K562 (cell line): ENCODE data around the gene HLF. TPM values are rescaled to one million over a fixed set of nuclear protein-coding genes. Genes with fewer than 3 reads are reported as not detected.

Experiments
- ETV5 ChIP-seq: sonication (generic); formaldehyde crosslinking; IDR thresholded peaks from 2 replicates; pipeline ENCODE4 v1.4.0; 2020; ENCODE audit warnings: low read depth, mild to moderate bottlenecking, missing genetic modification reagents
- HSF4 ChIP-seq: fragments of 250-450 bp; sonication (Bioruptor Pico); IDR thresholded peaks from 2 replicates; pipeline ENCODE4 v2.1.2; 2022; ENCODE audit warnings: mild to moderate bottlenecking, moderate library complexity, borderline replicate concordance
- MAFF ChIP-seq: IDR thresholded peaks from 2 replicates; pipeline ENCODE4 v1.6.1; 2012; ENCODE audit warnings: low read length, improper control_type of control experiment
- NR2C1 ChIP-seq, 2 experiments: fragments of 450-650 bp; IDR thresholded peaks; 2 replicates each; pipeline ENCODE4 v1.6.1; 2017; ENCODE audit warnings: mild to moderate bottlenecking in 2 of 2, antibody characterized with exemption in 1 of 2, inconsistent platforms in 1 of 2, missing compliant biosample characterization in 1 of 2, missing genetic modification characterization in 1 of 2
- ZNF12 ChIP-seq: sonication (generic); formaldehyde crosslinking; IDR thresholded peaks from 2 replicates; pipeline ENCODE4 v1.4.0; 2020; ENCODE audit warnings: mild to moderate bottlenecking, missing genetic modification reagents
- ZNF316 ChIP-seq: fragments of 450-650 bp; IDR thresholded peaks from 2 replicates; pipeline ENCODE4 v1.6.1; 2016
- ZSCAN32 ChIP-seq: fragments of 450-650 bp; formaldehyde crosslinking; IDR thresholded peaks from 2 replicates; pipeline ENCODE4 v1.4.0; 2020; ENCODE audit warnings: mild to moderate bottlenecking, moderate library complexity
- polyA plus RNA-seq, 8 experiments: library from polyadenylated mRNA; depleted of rRNA in 4 of 8; stranded (reverse) in 5 of 8; unstranded in 3 of 8; fragments of >200 nt; fragmentation: Nextera tagmentation in 2 of 8; fragmentation: Illumina TruSeq in 1 of 8; extraction: Ambion mirVana in 2 of 8; extraction: Trizol in 1 of 8; gene quantifications; 2 replicates each; pipeline versions ENCODE4 v1.2.1 to v1.2.3, GENCODE V29; 2011 to 2014; ENCODE audit warnings: inconsistent platforms in 1 of 8, missing spikeins in 1 of 8
- total RNA-seq, 7 experiments: library from RNA; depleted of rRNA in 6 of 7; stranded (reverse); fragments of >200 nt in 6 of 7; fragmentation: Illumina TruSeq in 2 of 7; extraction: Trizol in 2 of 7; gene quantifications; 2 replicates each; pipeline versions ENCODE4 v1.2.1 to v1.2.3, GENCODE V29; 2011 to 2021; ENCODE audit warnings: low replicate concordance in 1 of 7
- TF ChIP-seq, protein P1 (sequence below): sonication (generic); formaldehyde crosslinking; IDR thresholded peaks from 2 replicates; pipeline ENCODE4 v1.8.0; 2023; ENCODE audit warnings: mild to moderate bottlenecking, missing genetic modification reagents
- TF ChIP-seq, protein P2 (sequence below), 2 experiments: fragments of 450-650 bp; conservative IDR thresholded peaks; 2 replicates each; pipeline ENCODE4 v1.6.1; 2017; ENCODE audit warnings: mild to moderate bottlenecking in 2 of 2, moderate library complexity in 2 of 2

The HLF gene
- total and polyA plus RNA-seq, 9 of the 15 experiments (the other 6 are each of a cell fraction or from before 2014, with no cell fraction given), result 0.03 to 0.24 (median 0.09) TPM

DNA sequence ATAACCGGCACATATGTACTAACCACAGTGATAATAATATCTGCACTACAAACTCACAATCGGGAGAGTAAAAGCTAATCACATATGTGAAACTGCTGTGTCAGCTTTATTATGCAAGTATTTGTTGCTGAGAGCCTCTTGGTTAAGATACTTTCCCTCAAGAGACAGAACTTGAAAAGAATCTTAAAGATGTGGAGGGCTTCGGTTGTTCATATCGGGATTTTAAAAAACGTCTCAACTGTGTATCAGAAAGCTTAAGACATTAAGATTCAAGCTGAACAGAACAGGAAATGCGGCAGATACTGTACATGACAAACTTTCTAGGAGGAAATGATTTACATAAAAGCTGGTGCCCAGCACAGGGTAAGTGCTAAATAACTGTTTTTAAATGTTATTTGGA is 27.5 kb upstream of the HLF start (continued):
- TF ChIP-seq, protein P1, sequence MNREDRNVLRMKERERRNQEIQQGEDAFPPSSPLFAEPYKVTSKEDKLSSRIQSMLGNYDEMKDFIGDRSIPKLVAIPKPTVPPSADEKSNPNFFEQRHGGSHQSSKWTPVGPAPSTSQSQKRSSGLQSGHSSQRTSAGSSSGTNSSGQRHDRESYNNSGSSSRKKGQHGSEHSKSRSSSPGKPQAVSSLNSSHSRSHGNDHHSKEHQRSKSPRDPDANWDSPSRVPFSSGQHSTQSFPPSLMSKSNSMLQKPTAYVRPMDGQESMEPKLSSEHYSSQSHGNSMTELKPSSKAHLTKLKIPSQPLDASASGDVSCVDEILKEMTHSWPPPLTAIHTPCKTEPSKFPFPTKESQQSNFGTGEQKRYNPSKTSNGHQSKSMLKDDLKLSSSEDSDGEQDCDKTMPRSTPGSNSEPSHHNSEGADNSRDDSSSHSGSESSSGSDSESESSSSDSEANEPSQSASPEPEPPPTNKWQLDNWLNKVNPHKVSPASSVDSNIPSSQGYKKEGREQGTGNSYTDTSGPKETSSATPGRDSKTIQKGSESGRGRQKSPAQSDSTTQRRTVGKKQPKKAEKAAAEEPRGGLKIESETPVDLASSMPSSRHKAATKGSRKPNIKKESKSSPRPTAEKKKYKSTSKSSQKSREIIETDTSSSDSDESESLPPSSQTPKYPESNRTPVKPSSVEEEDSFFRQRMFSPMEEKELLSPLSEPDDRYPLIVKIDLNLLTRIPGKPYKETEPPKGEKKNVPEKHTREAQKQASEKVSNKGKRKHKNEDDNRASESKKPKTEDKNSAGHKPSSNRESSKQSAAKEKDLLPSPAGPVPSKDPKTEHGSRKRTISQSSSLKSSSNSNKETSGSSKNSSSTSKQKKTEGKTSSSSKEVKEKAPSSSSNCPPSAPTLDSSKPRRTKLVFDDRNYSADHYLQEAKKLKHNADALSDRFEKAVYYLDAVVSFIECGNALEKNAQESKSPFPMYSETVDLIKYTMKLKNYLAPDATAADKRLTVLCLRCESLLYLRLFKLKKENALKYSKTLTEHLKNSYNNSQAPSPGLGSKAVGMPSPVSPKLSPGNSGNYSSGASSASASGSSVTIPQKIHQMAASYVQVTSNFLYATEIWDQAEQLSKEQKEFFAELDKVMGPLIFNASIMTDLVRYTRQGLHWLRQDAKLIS (CRISPR knock-in tag), result no peak
- no peak for TF ChIP-seq ZNF12 (CRISPR knock-in tag)
- TF ChIP-seq ETV5, result no peak
- TF ChIP-seq ZSCAN32 (CRISPR knock-in tag), result no peak
- TF ChIP-seq NR2C1 (IDR thresholded peaks at IDR 0.05), result no peak
- no peak for TF ChIP-seq NR2C1 (tag; IDR thresholded peaks at IDR 0.05)
- TF ChIP-seq ZNF316, result peak; percentile 99
- no peak for TF ChIP-seq HSF4 (CRISPR knock-in tag)
- TF ChIP-seq, protein P2, sequence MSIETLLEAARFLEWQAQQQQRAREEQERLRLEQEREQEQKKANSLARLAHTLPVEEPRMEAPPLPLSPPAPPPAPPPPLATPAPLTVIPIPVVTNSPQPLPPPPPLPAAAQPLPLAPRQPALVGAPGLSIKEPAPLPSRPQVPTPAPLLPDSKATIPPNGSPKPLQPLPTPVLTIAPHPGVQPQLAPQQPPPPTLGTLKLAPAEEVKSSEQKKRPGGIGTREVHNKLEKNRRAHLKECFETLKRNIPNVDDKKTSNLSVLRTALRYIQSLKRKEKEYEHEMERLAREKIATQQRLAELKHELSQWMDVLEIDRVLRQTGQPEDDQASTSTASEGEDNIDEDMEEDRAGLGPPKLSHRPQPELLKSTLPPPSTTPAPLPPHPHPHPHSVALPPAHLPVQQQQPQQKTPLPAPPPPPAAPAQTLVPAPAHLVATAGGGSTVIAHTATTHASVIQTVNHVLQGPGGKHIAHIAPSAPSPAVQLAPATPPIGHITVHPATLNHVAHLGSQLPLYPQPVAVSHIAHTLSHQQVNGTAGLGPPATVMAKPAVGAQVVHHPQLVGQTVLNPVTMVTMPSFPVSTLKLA (conservative IDR thresholded peaks at IDR 0.05), result no peak
- TF ChIP-seq MAFF, result peak; percentile 99
